ENCODE data around the gene GCGR.

GRCh38 chr17:81831563-81831956 is 27.6 kb downstream of the GCGR start:
- TF ChIP-seq CTCF (IDR thresholded peaks at IDR 0.05), result no peak
- no peak for TF ChIP-seq EZH2 (IDR thresholded peaks at IDR 0.05; ENCODE audit: borderline replicate concordance, insufficient read depth, low read depth, low read length, poor library complexity, severe bottlenecking)

All from B cell (primary cell).